Dendritic cell treated with granulocyte-macrophage colony-stimulating factor and Interleukin-4, amounts not matched to agents 40 ng/mL and 50 ng/mL, for 4 days (primary cell): ENCODE results near the gene ARSJ.
"Not testable (repeated sequence)": the region's sequence is repeated elsewhere in the genome, so short reads cannot be mapped to it uniquely, and the experiment has no call there.

ENCODE experiments used
- H3K27ac Mint-ChIP-seq: one replicate; pipeline ENCODE4 v1.8.0; 2022; ENCODE audit warnings: mild to moderate bottlenecking, mixed read lengths
- H3K27me3 Mint-ChIP-seq: one replicate; pipeline ENCODE4 v1.8.0; 2022; ENCODE audit warnings: mild to moderate bottlenecking, mixed read lengths
- H3K36me3 Mint-ChIP-seq: one replicate; pipeline ENCODE4 v1.8.0; 2022; ENCODE audit warnings: low read depth, mixed read lengths
- H3K4me1 Mint-ChIP-seq: one replicate; pipeline ENCODE4 v1.8.0; 2022; ENCODE audit warnings: low read depth, mixed read lengths
- H3K4me3 Mint-ChIP-seq: one replicate; pipeline ENCODE4 v1.8.0; 2022; ENCODE audit warnings: mild to moderate bottlenecking, moderate library complexity, mixed read lengths
- H3K9me3 Mint-ChIP-seq: one replicate; pipeline ENCODE4 v1.8.0; 2022; ENCODE audit warnings: mixed read lengths
- intact Hi-C: fragments of 100-400 bp; cut with micrococcal nuclease; formaldehyde crosslinking; loops from one replicate; pipeline ENCODE4 v1.15.0; 2022

Gene ARSJ

DNA sequence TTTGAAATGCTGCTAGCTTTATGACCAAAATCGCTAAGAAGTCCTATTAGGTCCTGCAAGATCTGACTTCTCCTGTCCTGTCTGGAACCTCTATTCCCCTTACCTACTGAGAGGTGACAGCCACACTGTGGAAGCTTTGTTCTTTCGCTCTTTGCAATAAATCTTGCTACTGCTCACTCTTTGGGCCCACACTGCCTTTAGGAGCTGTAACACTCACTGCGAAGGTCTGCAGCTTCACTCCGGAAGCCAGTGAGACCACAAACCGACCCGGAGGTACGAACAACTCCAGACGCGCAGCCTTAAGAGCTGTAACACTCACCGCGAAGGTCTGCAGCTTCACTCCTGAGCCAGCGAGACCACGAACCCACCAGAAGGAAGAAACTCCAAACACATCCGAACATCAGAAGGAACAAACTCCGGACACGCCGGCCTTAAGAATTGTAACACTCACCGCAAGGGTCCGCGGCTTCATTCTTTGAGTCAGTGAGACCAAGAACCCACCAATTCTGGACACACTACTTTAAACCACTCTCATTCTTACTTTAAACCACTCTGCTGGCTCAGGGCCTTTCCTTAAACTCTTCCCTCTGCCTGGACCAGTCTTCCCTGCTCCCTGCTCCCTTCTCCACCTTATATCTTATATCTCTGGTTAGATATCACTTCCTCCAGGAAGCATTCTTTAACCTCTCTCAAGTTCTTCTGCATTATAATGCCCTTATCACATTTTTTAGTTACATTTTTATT, 25.2 kb upstream of the ARSJ start:
- H3K27ac Mint-ChIP-seq, H3K27me3 Mint-ChIP-seq, H3K36me3 Mint-ChIP-seq, H3K9me3 Mint-ChIP-seq, intact Hi-C loops, H3K4me1 Mint-ChIP-seq: not testable (repeated sequence)
- peak overlapping the region; percentile 45 for H3K4me3 Mint-ChIP-seq

DNA sequence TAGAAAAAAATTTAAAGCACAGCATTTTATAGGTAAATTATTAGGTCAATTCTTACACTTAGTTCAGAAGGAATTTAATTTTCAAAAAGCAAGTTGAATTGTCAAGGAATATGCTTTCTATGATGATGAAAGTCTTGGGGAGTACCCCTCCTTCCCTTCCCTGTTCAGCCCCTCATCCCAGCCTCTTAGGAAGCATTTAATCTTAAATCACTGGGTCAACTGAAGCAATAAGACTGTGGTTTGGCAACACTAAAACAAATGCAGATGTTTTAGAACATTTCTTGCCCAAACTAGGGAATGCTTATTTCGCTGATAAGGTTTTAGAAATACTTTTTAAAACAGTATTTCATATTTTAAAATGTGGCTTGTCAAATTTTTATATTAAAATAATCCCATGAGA, 19.1 kb upstream of the ARSJ start:
- no peak overlapping the region for H3K4me3 Mint-ChIP-seq
- no peaks in the 10 kb centered on the region for H3K36me3 Mint-ChIP-seq
- peaks cover 6% of the 10 kb centered on the region for H3K4me1 Mint-ChIP-seq
- peaks cover 2% of the 10 kb centered on the region for H3K27me3 Mint-ChIP-seq
- no peak overlapping the region for H3K27ac Mint-ChIP-seq
- intact Hi-C loops: no loop called here
- H3K9me3 Mint-ChIP-seq: no peaks in the 10 kb centered on the region

DNA sequence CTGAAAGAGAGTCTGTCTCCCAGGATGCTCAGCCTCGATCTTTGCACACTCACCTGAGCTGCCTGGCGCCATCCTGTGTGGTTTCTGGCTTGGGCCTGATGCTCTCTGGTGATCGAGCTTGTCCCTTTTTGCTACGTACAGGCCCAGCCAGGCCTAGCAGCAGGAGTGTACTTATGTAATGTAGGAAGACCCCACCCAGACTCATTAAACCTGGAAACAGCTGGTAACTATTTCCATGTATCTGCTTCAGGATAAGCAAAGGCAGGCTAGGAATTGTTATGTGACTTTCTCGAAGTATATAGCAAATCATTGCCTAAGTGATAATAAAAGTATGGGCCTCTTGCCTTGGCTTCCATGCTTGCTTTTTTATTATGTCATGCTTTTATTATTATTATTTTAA, 18.6 kb upstream of the ARSJ start:
- peaks cover 2% of the 10 kb centered on the region for H3K27me3 Mint-ChIP-seq
- H3K9me3 Mint-ChIP-seq: no peaks in the 10 kb centered on the region
- no peaks in the 10 kb centered on the region for H3K36me3 Mint-ChIP-seq
- no peak overlapping the region for H3K27ac Mint-ChIP-seq
- intact Hi-C loops: no loop called here
- H3K4me1 Mint-ChIP-seq: peaks cover 6% of the 10 kb centered on the region
- H3K4me3 Mint-ChIP-seq: no peak overlapping the region

DNA sequence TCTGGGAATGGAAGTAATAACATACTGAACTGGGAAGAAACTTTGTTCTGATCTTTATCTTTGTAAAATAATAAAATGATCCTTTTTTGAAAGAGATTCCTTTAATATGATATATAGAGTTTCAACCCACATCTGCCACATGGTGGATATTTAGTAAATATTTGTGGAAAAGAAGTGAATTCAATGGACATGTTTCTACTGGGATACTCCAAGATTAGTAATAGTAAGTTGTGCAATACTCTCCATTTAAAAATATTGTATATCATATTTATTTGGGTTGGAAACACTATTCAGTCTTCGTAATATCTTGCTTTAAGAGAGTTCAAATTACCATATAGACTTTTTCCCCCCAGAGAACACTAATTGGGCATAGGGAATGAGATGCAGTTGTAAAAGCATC, 17.8 kb upstream of the ARSJ start:
- Mint-ChIP-seq H3K27me3 (no peaks in the 10 kb centered on the region), H3K36me3 (no peaks in the 10 kb centered on the region), H3K27ac (no peak overlapping the region), H3K4me3 (no peak overlapping the region), H3K9me3 (no peaks in the 10 kb centered on the region), H3K4me1 (peaks cover 6% of the 10 kb centered on the region)
- intact Hi-C loops: no loop called here

DNA sequence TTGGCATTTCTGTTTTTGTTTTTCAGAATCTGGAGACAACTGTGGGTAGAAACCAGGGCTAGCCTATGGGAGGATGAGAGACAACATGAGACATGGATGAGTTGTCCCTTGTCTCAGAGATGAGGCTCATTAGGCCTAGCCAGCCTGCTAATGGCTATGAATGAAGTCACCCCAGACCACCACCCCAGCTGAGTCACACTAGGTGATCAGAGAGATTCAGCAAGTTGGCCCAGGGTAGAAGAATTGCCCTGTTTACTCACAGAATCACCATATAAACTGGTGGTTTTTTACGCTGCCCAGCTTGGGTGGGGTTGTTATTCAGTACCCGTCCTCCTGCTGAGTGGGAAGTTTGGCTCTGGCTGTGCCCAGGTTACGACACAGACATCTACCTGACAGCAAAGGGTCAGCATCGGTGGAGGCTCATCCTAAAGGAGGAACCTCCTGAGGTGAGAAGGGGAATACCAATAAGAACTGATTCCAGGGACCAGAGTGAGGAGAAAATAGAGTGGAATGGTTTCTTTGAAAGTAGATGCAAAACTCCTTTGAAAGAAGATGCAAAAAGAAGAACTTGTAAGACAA, 17.2 kb upstream of the ARSJ start:
- peaks cover 6% of the 10 kb centered on the region for H3K4me1 Mint-ChIP-seq
- intact Hi-C loops: no loop called here
- no peak overlapping the region for H3K27ac Mint-ChIP-seq
- no peaks in the 10 kb centered on the region for H3K9me3 Mint-ChIP-seq
- no peaks in the 10 kb centered on the region for H3K36me3 Mint-ChIP-seq
- H3K4me3 Mint-ChIP-seq: no peak overlapping the region
- H3K27me3 Mint-ChIP-seq: no peaks in the 10 kb centered on the region

DNA sequence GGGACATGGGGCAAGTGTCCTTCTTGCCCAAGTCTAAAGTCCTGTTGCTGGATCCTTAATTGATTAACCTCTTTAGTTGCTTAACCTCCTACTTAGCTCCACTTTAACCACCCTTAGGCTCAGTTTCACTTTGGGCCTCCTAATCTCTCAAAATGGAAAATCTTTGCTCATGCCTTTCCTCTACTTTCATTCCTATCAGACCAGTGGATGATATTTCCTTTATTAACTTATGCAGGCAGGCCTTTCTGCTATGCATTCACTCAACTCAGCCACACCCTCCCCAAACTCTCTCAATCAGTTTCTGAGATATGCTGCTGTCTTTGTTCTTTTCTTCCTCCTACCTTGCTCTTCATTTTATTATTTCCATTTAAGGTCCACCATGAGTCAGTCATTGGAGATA, 14.4 kb upstream of the ARSJ start:
- Mint-ChIP-seq H3K27ac (no peak overlapping the region), H3K27me3 (no peaks in the 10 kb centered on the region), H3K9me3 (no peaks in the 10 kb centered on the region), H3K4me1 (peaks cover 6% of the 10 kb centered on the region), H3K4me3 (no peak overlapping the region), H3K36me3 (no peaks in the 10 kb centered on the region)
- intact Hi-C loops: no loop called here

DNA sequence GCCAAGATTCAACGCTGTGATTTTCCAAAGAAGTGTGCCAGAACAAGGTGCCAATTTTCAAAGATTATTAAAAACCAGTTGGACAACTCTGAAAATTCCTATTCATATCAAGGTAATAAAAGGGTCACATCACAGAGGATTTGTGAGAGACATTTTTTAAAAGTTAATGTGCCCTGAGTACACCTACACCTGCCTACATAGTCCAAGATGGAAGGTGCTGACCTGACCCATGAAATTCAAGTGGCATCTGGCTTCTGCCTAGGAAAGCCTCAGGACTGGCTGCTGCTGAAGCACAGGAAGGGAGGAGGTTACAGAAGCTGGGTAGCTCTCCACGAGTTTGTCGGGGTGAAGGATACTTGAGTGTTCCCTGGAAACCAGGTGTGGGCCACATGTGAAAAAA, 11.4 kb upstream of the ARSJ start:
- H3K4me1 Mint-ChIP-seq: peaks cover 3% of the 10 kb centered on the region

DNA sequence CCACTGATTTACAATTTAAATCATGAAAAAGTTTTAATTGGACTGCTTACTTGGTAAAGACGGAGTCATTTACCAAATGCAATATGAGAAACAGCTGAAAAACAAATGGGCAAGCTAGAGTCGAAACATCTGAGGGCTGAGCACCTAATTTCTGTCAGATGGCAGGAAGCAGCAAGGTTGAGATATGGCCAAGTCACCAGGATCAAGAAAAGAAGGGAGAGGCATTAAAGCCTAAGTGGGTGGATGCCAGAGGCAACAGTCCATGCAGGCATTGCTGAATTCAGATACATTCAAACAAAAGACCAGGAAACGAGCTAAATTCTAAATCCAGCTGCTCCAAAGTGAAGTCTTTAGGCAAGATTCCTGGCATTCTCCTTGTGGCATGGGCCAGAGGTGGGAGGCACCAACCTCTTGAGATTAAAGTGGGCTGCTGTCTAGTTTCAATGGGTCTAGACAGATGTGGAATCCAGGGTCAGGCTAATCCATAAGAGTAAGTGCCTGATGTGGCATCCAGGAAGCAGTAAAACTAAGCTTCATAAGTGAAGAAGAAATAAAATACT, 8.0 kb upstream of the ARSJ start:
- intact Hi-C loops: no loop called here
- no peaks in the 10 kb centered on the region for H3K36me3 Mint-ChIP-seq
- H3K4me1 Mint-ChIP-seq: no peaks in the 10 kb centered on the region
- no peaks in the 10 kb centered on the region for H3K9me3 Mint-ChIP-seq
- H3K27me3 Mint-ChIP-seq: peaks cover 5% of the 10 kb centered on the region
- no peak overlapping the region for H3K27ac Mint-ChIP-seq
- no peak overlapping the region for H3K4me3 Mint-ChIP-seq

More for the DNA sequence above, 11.4 kb upstream of the ARSJ start:
- intact Hi-C loops: no loop called here
- Mint-ChIP-seq H3K36me3 (no peaks in the 10 kb centered on the region), H3K27ac (no peak overlapping the region), H3K4me3 (no peak overlapping the region), H3K9me3 (no peaks in the 10 kb centered on the region), H3K27me3 (no peaks in the 10 kb centered on the region)

DNA sequence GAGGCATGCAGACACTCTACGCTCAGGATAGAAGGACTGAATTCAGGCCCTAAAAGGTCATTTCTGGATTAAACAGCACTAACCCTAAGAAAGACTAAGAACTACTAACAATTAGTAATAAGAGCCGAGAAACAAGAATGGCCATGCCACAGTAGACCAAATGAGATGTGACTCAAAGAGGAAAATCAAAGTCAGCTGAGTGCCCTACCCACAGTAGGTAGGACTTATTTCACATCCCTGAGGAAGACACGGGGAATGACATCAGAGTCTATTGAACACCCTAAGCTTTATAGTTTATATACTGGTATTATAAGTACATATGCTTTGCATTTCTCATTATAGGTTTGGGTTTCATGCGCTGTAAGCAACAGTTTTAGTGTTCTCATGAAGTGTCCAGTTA, 2.7 kb upstream of the ARSJ start:
- H3K27ac Mint-ChIP-seq: no peak overlapping the region
- H3K27me3 Mint-ChIP-seq: peaks cover 50% of the 10 kb centered on the region

DNA sequence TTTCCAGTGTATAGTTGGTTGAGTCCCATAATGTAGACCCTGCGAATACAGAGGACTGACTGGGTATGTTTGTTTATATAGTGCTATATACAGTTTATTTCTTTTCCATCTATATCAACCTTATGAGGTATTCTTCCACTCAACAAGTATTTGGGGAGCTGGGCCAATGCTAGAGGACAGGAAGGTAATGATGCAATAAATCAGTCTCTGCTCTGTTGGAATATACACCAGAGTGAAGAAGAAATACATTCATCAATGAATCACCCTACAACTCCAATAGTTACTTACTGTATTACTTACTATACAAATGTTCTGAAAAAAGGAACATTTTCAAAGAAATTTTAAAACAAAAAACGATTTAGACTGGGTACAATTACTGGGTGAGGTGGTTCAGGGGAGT, 2.1 kb upstream of the ARSJ start:
- H3K27ac Mint-ChIP-seq: no peak overlapping the region
- H3K4me1 Mint-ChIP-seq: peaks cover 15% of the 10 kb centered on the region
- no peak overlapping the region for H3K4me3 Mint-ChIP-seq
- H3K9me3 Mint-ChIP-seq: no peaks in the 10 kb centered on the region
- peaks cover 51% of the 10 kb centered on the region for H3K27me3 Mint-ChIP-seq
- intact Hi-C loops: no loop called here
- no peaks in the 10 kb centered on the region for H3K36me3 Mint-ChIP-seq

More for the DNA sequence above, 2.7 kb upstream of the ARSJ start:
- no peak overlapping the region for H3K4me3 Mint-ChIP-seq
- intact Hi-C loops: no loop called here
- peaks cover 15% of the 10 kb centered on the region for H3K4me1 Mint-ChIP-seq
- H3K9me3 Mint-ChIP-seq: no peaks in the 10 kb centered on the region
- H3K36me3 Mint-ChIP-seq: no peaks in the 10 kb centered on the region

DNA sequence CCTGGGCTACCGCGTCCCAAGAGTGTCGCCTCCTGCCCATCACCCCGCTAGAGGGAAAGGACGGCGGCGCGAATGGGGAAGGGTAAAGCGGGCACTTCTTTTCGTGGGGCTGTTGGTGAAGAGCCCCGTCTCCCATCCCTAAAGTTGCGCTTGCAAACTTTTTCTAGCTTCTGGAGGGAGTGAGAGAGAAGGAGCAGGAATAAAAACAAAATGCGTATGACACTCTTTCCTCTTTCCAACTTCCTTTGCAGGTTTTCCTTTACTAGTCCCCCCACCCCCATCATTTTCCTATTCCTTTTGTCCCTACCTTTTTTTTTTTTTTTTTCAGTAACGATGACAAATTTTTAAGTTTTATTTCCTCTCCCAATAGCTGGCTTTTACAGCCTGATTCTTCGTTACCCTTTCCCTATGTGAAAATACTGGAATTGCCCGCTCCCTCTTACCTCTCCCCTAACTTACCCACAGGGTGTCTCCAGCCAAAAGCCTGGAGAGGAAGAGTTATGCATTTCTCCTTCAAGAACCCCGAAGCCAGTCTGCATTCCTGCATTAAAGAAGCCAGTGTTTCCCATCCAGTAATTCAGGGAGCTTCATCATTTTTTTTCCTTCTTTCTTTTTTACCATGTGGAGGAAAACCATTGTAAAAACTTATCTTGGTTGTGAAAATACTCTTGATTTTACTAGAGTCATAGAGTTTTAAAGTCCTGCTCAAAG, 613 bp upstream of the ARSJ start:
- H3K4me3 Mint-ChIP-seq: peak overlapping the region; percentile 51
- H3K4me1 Mint-ChIP-seq: peaks cover 15% of the 10 kb centered on the region
- no peaks in the 10 kb centered on the region for H3K36me3 Mint-ChIP-seq
- H3K27me3 Mint-ChIP-seq: peaks cover 51% of the 10 kb centered on the region
- no peak overlapping the region for H3K27ac Mint-ChIP-seq
- intact Hi-C loops: no loop called here
- H3K9me3 Mint-ChIP-seq: no peaks in the 10 kb centered on the region

DNA sequence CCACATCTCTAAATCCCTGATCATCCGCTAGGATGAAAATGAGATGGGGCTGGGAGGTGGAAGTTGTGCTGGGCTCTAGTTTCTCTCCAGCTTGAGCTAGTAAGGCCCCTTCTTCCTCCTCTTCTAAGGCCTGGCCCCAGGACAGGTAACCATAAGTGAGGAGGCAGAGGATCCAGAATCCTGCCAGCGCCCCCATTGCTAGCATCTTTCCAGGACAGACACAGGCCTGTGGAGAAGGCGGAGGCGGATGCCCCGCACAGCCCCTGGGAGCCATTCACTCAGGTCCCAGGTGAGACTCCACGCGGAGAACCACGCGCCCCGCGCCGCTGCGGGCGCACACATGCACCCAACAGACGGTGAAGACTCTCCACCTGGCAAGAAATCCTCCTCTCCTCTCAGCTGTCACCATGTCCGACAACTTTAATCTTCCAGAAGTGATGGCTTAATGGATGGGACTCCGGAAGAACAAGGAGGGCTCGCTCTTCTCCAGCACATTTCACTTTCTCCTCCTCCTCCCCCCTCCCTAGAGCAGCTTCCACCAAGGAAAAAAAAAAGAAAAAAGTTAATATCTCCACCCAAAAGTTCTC, 793 bp downstream of the ARSJ start:
- Mint-ChIP-seq H3K36me3 (no peaks in the 10 kb centered on the region), H3K27me3 (peaks cover 58% of the 10 kb centered on the region), H3K9me3 (peaks cover 8% of the 10 kb centered on the region), H3K4me1 (peaks cover 15% of the 10 kb centered on the region), H3K27ac (no peak overlapping the region), H3K4me3 (no peak overlapping the region)
- intact Hi-C loops: no loop called here

DNA sequence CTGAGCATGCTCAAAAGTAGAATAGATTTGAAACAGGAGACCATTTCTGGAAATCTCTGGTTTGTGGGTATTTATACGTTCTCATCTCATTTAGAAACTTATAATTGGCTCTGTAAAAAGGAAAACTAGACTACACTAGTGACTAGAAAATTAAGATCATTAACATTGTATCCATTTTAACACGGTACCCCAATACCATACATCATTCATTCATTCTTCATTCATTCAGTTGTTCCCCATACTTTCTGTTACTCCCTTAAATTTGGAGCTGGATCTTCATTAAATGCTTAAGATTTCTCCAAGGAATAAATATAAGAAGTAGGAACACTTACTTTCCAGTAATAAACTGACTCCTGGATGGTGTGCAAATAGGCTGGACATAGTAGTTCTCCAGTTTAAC, 1.3 kb downstream of the ARSJ start:
- H3K36me3 Mint-ChIP-seq: no peaks in the 10 kb centered on the region
- intact Hi-C loops: no loop called here
- no peak overlapping the region for H3K27ac Mint-ChIP-seq
- no peak overlapping the region for H3K4me3 Mint-ChIP-seq
- peaks cover 14% of the 10 kb centered on the region for H3K9me3 Mint-ChIP-seq
- peaks cover 56% of the 10 kb centered on the region for H3K27me3 Mint-ChIP-seq
- peaks cover 15% of the 10 kb centered on the region for H3K4me1 Mint-ChIP-seq

DNA sequence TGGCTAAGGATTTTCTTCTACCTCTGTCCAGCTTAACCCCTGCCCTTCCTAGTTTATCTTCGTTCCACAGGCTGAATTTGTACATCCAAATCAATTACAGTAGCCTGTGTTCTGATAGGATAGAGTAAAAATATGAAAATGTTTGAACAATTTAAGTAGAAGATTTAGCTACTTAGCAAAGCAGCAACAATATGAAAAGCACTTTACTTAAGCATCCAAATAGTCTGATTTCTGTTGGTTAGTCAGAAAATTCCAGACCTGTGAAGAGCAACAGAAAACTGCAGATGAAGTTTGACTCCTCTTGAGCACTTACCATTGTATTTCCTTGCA, 2.0 kb downstream of the ARSJ start:
- H3K36me3 Mint-ChIP-seq: no peaks in the 10 kb centered on the region
- H3K4me1 Mint-ChIP-seq: peaks cover 15% of the 10 kb centered on the region
- intact Hi-C loops: no loop called here
- H3K9me3 Mint-ChIP-seq: peaks cover 14% of the 10 kb centered on the region
- peaks cover 53% of the 10 kb centered on the region for H3K27me3 Mint-ChIP-seq
- H3K27ac Mint-ChIP-seq: no peak overlapping the region
- H3K4me3 Mint-ChIP-seq: no peak overlapping the region
